Stimulated activated CD8-positive, alpha-beta memory T cell treated with anti-CD3 and anti-CD28 coated beads, Interleukin-12 subunit alpha, Interleukin-12 subunit beta, amount 100 ng/mL, for 4 hours (primary cell): ENCODE results near the gene TBC1D32.
"Not testable (repeated sequence)": the region's sequence is repeated elsewhere in the genome, so short reads cannot be mapped to it uniquely, and the experiment has no call there.

ENCODE experiments used
- DNase-seq: peaks from one replicate; pipeline ENCODE4 v3.0.0-alpha.2; 2020; ENCODE audit warnings: low read depth

TBC1D32 gene

DNA sequence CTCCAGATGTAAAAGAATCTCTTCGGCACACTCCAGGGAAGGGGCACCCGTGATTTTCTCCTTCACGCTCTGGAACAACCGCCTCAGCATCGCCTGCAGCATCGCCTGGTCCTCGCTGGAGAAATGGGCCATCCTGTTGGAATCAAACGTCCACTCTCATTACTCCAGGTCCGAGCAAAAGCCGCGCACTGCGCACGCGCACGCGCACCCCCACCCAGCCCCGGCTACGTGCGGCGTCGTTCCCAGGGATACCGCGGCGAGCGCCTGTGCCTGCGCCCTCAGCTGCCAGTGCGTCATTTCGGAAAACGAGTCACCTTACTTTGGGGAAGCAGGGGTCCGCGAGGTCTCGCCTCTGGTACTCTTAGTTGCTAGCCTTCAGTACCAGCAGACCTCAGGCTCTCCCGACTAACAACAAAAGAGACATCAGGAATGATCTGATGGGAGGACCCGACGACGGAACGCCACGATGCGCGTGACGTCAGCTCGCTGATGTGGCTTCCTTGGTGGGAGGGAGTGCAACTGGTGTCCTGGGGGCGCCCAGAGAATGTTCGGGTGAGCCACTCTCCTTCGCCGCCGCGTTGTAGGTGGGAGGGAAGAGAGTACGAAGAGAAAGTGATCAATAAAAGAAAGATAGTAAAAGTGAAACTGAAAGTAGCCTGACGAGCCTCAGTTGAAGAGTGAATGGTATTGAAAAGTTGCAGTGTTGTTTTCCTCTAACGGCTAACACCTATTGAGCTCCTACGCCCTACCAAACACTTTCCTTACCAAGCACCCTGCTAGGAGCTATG is at the start of gene TBC1D32:
TBC1D32 (minus strand) TSS at position 182 of the 788 bp plus-strand sequence; CDS start at position 132, 50 bp downstream.
- peak; percentile 81 for DNase-seq

GRCh38 chr6:121383478-121383877 is 49.2 kb upstream of the TBC1D32 start:
- DNase-seq = no peak

- DNase-seq = no peak
Measured at GRCh38 chr6:121382467-121383121, 48.3 kb upstream of the TBC1D32 start.

DNA sequence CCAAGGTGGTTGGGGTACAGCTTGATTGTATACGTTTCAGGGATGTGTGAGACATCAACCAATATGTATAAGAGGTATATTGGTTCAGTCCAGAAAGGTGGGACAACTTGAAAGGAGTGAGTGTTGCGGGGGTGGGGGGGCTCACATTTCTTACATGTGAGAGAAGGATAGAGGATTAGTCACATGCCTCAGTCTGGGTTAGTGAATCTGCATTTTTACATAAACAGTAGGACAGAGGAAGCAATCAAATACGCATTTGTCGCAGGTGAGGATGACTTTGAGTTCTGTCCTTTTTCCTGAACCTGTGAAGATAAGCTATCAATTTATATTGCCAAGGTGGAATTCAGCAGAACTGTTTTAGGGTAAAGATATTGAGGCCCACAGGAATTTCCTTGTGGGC is 42.1 kb upstream of the TBC1D32 start:
- DNase-seq = no peak

- DNase-seq = not testable (repeated sequence)
Measured at GRCh38 chr6:121374219-121374618, 39.9 kb upstream of the TBC1D32 start.

DNA sequence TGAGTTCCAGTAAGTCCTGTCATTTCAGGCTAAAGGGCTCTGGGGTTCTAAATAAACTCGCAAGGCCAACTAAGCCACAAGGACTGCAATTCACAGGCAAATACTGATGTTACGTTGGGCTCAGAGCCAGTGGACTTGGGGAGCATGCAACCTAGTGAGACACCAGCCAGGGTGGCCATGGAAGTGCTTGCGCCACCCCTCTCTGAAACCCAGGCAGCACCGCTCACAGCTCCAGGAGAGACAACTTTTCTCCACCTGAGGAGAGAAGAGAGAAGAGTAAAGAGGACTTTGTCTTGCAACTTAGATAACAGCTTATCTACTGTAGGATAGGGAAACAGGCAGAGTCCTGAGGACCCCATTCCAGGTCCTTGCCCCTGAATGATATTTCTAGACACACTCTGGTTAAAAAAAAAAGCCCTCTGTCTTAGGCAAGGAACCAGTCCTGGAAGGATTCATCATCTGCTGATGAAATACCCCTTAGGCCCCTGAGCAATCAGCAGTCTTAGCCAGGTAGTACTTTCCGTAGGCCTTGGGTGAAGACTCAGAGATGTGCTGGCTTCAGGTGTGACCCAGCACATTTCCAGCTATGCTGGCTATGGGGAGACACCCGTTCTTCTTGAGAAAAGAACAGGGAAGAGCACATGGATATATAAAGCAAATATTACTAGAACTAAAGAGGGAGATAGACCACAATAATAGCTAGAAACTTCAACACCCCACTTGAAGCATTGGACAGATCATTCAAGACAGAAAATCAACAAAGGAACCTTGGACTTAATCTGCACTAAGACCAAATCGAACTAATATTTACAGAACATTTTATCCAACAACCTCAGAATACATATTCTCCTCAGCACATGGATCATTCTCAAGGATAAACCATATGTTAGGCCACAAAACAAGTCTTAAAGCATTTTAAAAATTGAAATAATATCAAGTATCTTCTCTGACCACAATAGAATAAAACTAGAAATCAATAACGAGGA is 31.5 kb upstream of the TBC1D32 start:
- DNase-seq = no peak

DNA sequence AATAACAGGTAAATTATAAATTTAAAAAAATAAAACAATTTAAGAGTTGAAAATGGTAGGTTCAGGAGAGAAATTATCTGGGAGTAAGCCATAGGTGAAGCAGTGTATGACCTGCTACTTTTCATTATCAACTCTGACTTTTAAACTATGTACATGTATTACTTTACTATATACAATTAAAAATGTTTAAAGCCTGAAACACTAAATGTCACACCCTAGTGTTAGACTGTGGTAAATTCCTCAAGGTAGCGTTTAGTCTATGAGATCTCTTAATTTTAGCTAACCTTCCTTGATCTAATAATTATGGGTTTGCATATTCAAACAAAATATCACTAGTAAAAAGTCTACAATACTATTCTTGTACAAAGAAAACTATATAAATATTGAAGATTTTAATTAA is 22.3 kb upstream of the TBC1D32 start:
- no peak for DNase-seq

DNA sequence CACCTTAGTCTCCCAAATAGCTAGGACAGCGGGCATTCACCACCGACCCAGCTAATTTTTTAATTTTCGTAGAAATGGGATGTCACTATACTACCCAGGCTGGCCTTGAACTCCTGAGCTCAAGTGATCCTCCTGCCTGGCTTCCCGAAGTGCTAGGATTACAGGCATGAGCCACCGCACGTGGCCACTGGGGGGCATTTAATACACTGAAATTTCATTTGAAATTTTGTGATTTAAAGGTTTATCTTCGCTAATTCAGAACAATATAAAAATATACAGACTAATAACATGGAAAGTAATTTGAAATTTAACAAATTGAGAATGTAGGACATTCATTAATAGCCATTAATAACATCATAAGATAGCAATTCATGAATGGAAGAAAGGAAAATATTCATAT is 20.5 kb upstream of the TBC1D32 start:
- DNase-seq = no peak

DNA sequence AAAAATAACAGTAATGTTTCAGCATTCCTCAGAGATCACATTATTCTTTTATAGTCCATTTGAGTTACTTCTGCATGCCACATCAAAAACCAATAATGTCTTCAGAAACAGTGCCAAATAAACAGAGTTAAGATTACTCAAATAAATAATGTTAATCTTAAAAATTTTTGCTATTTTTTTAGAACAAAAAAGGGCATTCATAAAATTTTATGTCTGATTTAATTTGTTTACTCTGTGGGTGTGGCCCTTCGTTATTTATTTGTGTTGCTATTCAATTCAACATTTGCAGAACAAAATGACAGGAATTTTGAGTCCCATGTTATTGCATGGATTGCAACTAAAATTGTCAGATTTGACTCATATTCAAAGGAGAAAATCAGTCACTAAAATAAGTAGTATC is 18.7 kb upstream of the TBC1D32 start:
- DNase-seq = no peak

GRCh38 chr6:121351916-121352315 is 17.6 kb upstream of the TBC1D32 start:
- DNase-seq = no peak

- no peak for DNase-seq
Measured at GRCh38 chr6:121349596-121349995, 15.3 kb upstream of the TBC1D32 start.

GRCh38 chr6:121347484-121347883 is 13.2 kb upstream of the TBC1D32 start:
- no peak for DNase-seq

DNA sequence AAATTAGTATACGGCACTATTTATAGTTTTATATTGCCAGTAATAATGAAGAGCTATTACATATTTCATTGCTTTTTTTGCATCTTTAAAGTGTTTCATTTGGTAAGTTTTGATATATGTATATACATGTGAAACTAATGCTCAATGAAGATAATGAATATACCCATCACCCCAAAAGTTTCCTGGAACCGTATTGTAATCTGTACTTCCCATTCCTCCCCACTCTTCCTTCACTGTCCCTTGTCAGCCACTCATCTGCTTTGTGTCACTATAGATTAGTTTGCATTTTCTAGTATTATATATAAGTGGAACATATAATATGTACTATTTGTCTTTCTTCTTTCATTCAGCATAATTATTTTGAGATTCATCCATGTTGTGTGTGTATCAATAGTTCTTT is 10.3 kb upstream of the TBC1D32 start:
- no peak for DNase-seq

DNA sequence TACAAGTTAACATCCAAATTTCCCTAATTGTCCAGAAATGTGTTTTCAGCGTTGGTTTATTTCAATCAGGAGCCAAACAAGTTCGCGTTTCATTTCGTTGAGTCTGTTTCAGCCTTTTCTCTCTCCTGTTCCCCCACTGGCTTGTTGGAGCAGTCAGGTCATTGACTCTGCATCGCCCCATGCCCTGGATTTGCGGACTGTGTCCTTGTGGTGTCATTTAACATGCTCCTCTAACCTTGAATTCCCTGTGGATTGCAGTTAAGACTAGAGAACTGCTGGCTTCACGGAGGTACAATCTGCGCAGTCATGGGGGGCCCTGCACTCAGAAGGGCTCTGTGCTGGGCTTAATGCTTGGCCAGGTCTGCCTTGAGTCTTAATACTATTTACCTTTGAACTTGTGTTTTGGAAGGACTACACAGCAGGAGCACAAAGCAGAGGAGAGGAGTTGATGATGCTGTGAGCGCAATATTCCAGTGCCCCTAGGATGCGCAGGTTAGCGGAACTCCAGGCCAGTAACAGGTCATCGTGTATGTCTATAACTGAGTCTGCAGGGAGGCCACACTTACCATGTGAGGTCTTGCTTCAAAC is 5.5 kb upstream of the TBC1D32 start:
- no peak for DNase-seq

DNA sequence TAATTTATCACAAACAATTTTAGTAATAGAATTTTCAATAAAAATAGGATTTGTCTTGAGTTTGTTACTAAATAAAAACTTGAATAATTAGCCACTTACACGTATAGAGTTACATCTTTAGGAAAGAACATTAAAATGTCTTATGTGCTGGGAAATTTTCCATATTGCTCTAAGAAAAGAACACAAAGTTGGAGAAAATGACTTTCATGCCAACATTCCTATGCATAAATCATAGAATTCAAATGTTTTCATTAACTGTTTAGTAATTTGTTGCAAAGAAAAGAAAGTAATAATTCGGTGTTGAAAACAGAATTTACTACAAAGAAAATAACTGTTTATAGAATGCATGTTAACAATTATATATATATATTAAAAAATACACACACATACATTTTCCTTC is 4.7 kb upstream of the TBC1D32 start:
- DNase-seq = no peak

DNA sequence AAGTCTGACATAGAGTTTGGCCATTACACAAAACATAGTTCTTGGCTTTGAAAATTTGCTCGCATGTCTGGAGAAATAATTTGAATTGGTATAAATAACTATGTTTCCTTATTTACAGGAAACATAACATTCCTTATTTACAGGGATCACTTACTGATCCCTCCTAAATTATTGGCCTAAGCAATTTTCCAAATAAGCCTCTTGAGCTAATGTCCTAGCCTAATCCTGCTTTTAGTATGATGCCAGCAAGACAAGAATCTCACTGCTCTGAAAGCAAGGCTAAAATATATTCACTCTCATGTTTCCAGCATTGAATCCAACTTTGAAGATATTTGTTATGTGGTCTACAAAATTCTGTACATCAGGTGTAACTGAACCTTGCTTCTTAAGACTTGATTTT is 4.1 kb upstream of the TBC1D32 start:
- DNase-seq = no peak

GRCh38 chr6:121335087-121336008 is 1.1 kb upstream of the TBC1D32 start:
- no peak for DNase-seq

DNA sequence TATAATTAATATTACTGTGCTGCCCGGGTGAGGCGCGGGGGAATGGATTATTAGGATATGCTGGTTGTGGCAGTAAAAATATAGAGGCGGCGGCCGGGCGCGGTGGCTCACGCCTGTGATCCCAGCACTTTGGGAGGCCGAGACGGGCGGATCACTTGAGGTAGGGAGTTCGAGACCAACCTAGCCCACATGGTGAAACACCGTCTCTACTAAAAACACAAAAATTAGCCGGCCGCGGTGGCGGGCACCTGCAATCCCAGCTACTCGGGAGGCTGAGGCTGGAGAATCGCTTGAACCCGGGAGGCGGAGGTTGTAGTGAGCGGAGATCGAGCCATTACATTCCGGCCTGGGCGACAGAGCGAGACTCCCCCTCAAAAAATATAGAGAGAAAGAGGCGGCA is 586 bp downstream of the TBC1D32 start:
- not testable (repeated sequence) for DNase-seq

GRCh38 chr6:121333196-121333595 is 1.1 kb downstream of the TBC1D32 start:
- DNase-seq = no peak

DNA sequence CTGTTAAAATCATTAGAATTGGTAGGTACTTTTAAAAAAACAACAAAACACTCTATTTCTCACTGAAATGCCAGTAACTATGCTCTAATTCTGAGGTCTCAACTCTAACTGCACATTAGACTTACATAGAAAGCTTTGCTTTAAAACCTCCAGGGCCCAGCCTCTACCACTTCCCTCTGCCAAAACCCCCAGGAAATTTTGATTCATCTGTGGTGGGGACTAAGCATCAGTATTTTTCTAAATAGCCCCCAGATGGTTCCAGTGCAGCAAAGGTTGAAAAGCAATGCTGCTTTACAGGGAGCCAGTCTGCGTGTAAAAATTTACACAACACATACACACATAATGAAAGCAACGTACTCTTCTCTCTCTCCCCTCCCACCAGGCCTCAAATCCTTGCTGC is 3.8 kb downstream of the TBC1D32 start:
- DNase-seq = no peak

DNA sequence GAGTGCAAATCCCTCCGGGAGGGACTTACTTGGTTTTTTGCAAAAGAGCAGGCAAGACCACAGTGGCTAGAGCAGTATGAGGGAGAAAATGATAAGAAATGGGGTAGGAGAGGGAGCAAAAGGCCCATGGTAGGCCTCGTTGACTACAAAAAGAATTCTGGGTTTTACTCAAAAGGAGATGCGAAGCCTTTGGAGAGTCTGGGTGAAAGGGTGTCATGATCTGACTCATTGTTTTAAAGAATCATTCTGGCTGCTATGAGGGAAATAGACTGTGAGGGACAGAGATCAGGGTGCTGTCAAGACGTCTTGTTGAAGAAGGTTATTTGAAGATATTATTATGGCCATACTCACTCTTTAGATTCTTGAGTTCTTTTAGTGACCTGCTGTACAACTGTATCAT is 13.0 kb downstream of the TBC1D32 start:
- no peak for DNase-seq
